Thyroid gland (tissue), 4 donors: ENCODE measurements around the gene HRG. TPM values are rescaled to one million over a fixed set of nuclear protein-coding genes. Genes with fewer than 3 reads are reported as not detected.

Experiments
- DNase-seq, 2 donors: peaks; one replicate each; pipeline ENCODE4 v3.0.0-alpha.2; 2019
- H3K27ac ChIP-seq, 3 donors: fragments of 200-600 bp; sonication (generic); 1 replicate in 2 of 3; 2 replicates in 1 of 3; pipeline ENCODE4 v1.5.1; 2016 to 2019; ENCODE audit warnings: mild to moderate bottlenecking in 1 of 3, moderate library complexity in 1 of 3
- H3K27me3 ChIP-seq: fragments of 200-600 bp; sonication (generic); one replicate; pipeline ENCODE4 v1.5.1; 2019
- H3K36me3 ChIP-seq, 2 donors: fragments of 200-600 bp; sonication (generic); one replicate each; pipeline ENCODE4 v1.5.1; 2016 to 2019
- H3K4me1 ChIP-seq, 2 donors: fragments of 200-600 bp; sonication (generic); one replicate each; pipeline ENCODE4 v1.5.1; 2017 to 2019
- H3K4me3 ChIP-seq, 3 donors: fragments of 200-600 bp; sonication (generic); replicated peaks in 1 of 3; 1 replicate in 2 of 3; 2 replicates in 1 of 3; pipeline ENCODE4 v1.5.1; 2016; ENCODE audit warnings: mild to moderate bottlenecking in 1 of 3
- H3K9me3 ChIP-seq: fragments of 200-600 bp; sonication (generic); one replicate; pipeline ENCODE4 v1.5.1; 2017
- POLR2A ChIP-seq, 2 donors: fragments of 450-650 bp; IDR thresholded peaks; one replicate each; pipeline ENCODE4 v1.6.1; 2017; ENCODE audit warnings: antibody characterized with exemption in 2 of 2, mild to moderate bottlenecking in 2 of 2, moderate library complexity in 1 of 2
- WGBS, 2 donors: methylation state at CpG; one replicate each; pipeline ENCODE4 v1.1.5; 2017; 5-methylcytosine and 5-hydroxymethylcytosine counted together
- intact Hi-C: fragments of 100-400 bp; cut with DNase I; formaldehyde crosslinking; loops from one replicate; pipeline ENCODE4 v1.15.1; 2023
- small RNA-seq: library from RNA; depleted of rRNA; stranded (forward); fragments of <200 nt; gene quantifications from one replicate; pipeline ENCODE3, GENCODE V24; 2016
- total RNA-seq, 4 donors: library from RNA; depleted of rRNA; stranded (reverse); fragments of >200 nt; gene quantifications; one replicate each; pipeline ENCODE4 v1.2.3, GENCODE V29; 2016
- TF ChIP-seq, protein P1 (sequence below), 6 experiments: fragments of 200-600 bp in 3 of 6; fragments of 450-650 bp in 3 of 6; sonication (generic) in 3 of 6; IDR thresholded peaks; one replicate each; pipeline ENCODE4 v1.5.1; 2016 to 2019; ENCODE audit warnings: antibody characterized with exemption in 6 of 6, mild to moderate bottlenecking in 2 of 6, inconsistent platforms in 1 of 6, moderate library complexity in 1 of 6

The HRG gene
- total RNA-seq, 4 donors from 2014 or later, result 0.34 TPM; not detected in 3

DNA sequence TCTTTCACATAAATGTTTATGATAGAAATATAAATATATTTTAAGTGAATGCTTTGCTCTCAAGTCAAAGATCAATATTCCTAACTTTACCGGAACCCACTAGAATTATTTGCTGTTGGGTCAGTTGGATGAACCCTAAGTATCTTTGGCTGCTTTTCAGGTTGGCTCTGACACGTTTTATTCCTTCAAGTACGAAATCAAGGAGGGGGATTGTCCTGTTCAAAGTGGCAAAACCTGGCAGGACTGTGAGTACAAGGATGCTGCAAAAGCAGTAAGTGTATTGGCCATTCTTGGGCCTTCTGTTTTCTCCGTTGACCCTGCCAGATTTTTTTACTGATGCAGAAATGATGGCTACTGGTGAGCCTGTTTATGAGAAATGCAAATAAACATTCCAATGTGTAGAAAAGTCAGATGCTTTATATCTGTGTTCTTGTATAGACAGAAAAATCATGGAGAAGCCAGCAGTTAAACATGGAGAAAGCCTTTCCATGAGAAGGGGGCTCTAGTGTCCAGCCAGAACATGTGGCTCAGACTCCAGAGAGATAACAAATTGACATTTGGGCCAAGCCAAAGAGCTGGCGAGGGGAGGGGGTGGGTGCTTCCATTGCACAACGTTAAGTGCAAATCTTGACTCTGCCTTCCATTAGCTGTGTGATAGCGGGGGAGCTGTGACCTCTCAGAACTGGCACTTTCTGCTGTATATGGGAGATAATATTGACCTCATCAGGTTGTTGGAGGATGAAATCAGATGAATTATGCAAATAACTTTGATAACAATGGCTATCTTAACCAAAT, 54.3 kb downstream of the HRG start:
- DNase-seq, result peak; percentile 45 to 49
- TF ChIP-seq, protein P1, sequence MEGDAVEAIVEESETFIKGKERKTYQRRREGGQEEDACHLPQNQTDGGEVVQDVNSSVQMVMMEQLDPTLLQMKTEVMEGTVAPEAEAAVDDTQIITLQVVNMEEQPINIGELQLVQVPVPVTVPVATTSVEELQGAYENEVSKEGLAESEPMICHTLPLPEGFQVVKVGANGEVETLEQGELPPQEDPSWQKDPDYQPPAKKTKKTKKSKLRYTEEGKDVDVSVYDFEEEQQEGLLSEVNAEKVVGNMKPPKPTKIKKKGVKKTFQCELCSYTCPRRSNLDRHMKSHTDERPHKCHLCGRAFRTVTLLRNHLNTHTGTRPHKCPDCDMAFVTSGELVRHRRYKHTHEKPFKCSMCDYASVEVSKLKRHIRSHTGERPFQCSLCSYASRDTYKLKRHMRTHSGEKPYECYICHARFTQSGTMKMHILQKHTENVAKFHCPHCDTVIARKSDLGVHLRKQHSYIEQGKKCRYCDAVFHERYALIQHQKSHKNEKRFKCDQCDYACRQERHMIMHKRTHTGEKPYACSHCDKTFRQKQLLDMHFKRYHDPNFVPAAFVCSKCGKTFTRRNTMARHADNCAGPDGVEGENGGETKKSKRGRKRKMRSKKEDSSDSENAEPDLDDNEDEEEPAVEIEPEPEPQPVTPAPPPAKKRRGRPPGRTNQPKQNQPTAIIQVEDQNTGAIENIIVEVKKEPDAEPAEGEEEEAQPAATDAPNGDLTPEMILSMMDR (IDR thresholded peaks at IDR 0.05), result no peak
- Histone ChIP-seq H3K27me3 (no peaks in the 10 kb centered on the region), H3K9me3 (no peaks in the 10 kb centered on the region), H3K36me3 (no peaks in the 10 kb centered on the region), H3K27ac (no peak overlapping the region), H3K4me1 (peaks cover 0 to 3% of the 10 kb centered on the region in 2 donors), H3K4me3 (no peak overlapping the region)
- 20 to 37% methylated on average over 7 of the region's 7 CpGs for WGBS, 2 donors
- intact Hi-C loops, result no loop called here

DNA sequence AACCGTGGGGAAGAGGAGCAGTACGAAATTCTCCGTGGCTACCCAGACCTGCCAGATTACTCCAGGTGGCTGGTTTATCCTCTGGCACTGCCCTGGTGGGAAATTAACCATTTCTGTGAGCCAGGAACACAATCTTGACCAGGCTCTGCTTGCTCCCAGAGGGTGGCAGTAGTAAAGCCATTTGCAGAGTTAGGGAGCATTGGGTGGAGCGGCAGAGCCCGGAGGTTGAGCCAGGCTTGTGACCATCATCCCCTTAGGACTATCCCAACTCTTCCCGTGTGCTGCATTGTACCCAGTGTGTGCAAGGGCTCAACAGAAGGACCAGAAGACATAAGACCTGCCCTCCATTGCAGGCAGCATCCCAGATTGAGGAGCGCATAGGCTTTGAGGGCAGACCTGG, 56.6 kb downstream of the HRG start:
- Histone ChIP-seq H3K9me3 (no peaks in the 10 kb centered on the region), H3K27me3 (no peaks in the 10 kb centered on the region), H3K4me3 (no peak overlapping the region), H3K4me1 (peaks cover 0 to 3% of the 10 kb centered on the region in 2 donors), H3K27ac (no peak overlapping the region), H3K36me3 (no peaks in the 10 kb centered on the region)
- no peak for DNase-seq
- whole genome bisulfite sequencing, 2 donors, result 58 to 73% methylated on average over 6 to 7 of the region's 7 CpGs
- intact Hi-C loops, result no loop called here
- no peak for TF ChIP-seq POLR2A (IDR thresholded peaks at IDR 0.05)
- TF ChIP-seq, protein P1 (IDR thresholded peaks at IDR 0.05), result no peak

DNA sequence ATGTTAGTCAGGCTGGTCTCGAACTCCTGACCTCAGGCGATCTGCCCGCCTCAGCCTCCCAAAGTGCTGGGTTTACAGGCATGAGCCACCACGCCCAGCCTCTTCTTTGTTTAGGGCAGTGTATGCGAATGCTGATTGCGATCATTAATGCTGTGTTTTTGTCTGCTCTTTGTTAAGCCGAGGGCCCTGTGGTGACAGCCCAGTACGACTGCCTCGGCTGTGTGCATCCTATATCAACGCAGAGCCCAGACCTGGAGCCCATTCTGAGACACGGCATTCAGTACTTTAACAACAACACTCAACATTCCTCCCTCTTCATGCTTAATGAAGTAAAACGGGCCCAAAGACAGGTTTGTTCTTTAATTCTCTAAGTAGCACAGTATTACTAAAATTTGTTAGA, 59.1 kb downstream of the HRG start:
- no peak overlapping the region for H3K27ac ChIP-seq
- peak; percentile 50 to 54 for DNase-seq
- intact Hi-C loops, result no loop called here
- WGBS, 2 donors, result 59 to 63% methylated on average over 11 to 12 of the region's 12 CpGs
- no peaks in the 10 kb centered on the region for H3K27me3 ChIP-seq
- H3K36me3 ChIP-seq, result no peaks in the 10 kb centered on the region
- peaks cover 0 to 3% of the 10 kb centered on the region in 2 donors for H3K4me1 ChIP-seq
- no peak overlapping the region for H3K4me3 ChIP-seq
- no peaks in the 10 kb centered on the region for H3K9me3 ChIP-seq
- TF ChIP-seq, protein P1 (IDR thresholded peaks at IDR 0.05), result peak in 2 of 6 experiments; percentile 7 to 11
- no peak for TF ChIP-seq POLR2A (IDR thresholded peaks at IDR 0.05)

Small RNA genes lying within 50 kb of the gene (small RNA-seq; reads per million reads assigned to genes)
- not detected for gene RF00017

Other genes with a start within 250 kb of the HRG start
- gene CRYGS, start 121.6 kb upstream of the HRG start, total RNA-seq, result 1 to 10 TPM; 1.1 to 4.2 (median 2.9) TPM
- gene TBCCD1, start 98.7 kb upstream of the HRG start, total RNA-seq, result 10 to 100 TPM; 20.8 to 24.3 (median 21.6) TPM
- gene DNAJB11, start 95.3 kb upstream of the HRG start, total RNA-seq, result 100 to 1,000 TPM in 2 of 4 donors, 10 to 100 TPM in 2; 61.4 to 156 (median 108) TPM
- not detected for gene AHSG, start 53.0 kb upstream of the HRG start, total RNA-seq
- not detected for gene FETUB, start 25.6 kb upstream of the HRG start, total RNA-seq
- gene KNG1, start 51.3 kb downstream of the HRG start, total RNA-seq, result not detected
- gene EIF4A2, start 117.6 kb downstream of the HRG start, total RNA-seq, result 100 to 1,000 TPM; 356 to 655 (median 412) TPM
- 10 to 100 TPM in 1 of 4 donors, 1 to 10 TPM in 3; 7.3 to 10.9 (median 7.8) TPM for gene RFC4, start 140.5 kb downstream of the HRG start, total RNA-seq
- 10 to 100 TPM in 1 of 4 donors, 1 to 10 TPM in 3; 1.6 to 13.4 (median 5.4) TPM for gene ADIPOQ, start 176.7 kb downstream of the HRG start, total RNA-seq